Testis (tissue), 3 donors: ENCODE measurements around the gene PRRT2. TPM values are rescaled to one million over a fixed set of nuclear protein-coding genes. Genes with fewer than 3 reads are reported as not detected.

Source experiments
- DNase-seq: peaks from one replicate; pipeline ENCODE4 v3.0.0-alpha.2; 2019
- H3K27ac ChIP-seq, 2 donors: fragments of 200-600 bp; sonication (generic); one replicate each; pipeline ENCODE4 v1.5.1; 2019
- H3K27me3 ChIP-seq: fragments of 200-600 bp; sonication (generic); one replicate; pipeline ENCODE4 v1.5.1; 2019
- H3K36me3 ChIP-seq: fragments of 200-600 bp; sonication (generic); one replicate; pipeline ENCODE4 v1.5.1; 2017; ENCODE audit warnings: low read depth; ENCODE audit errors: missing control alignments
- H3K4me1 ChIP-seq: fragments of 200-600 bp; sonication (generic); one replicate; pipeline ENCODE4 v1.5.1; 2019
- H3K4me3 ChIP-seq, 2 donors: fragments of 200-600 bp; sonication (generic); one replicate each; pipeline ENCODE4 v1.5.1; 2017 to 2019
- H3K9me3 ChIP-seq: fragments of 200-600 bp; sonication (generic); one replicate; pipeline ENCODE4 v1.5.1; 2017
- POLR2A ChIP-seq: fragments of 450-650 bp; IDR thresholded peaks from one replicate; pipeline ENCODE4 v1.6.1; 2017; ENCODE audit warnings: antibody characterized with exemption, mild to moderate bottlenecking, moderate library complexity
- WGBS, 2 donors: methylation state at CpG; one replicate each; pipeline ENCODE4 v1.1.5; 2018; 5-methylcytosine and 5-hydroxymethylcytosine counted together
- intact Hi-C: fragments of 100-400 bp; cut with DNase I; formaldehyde crosslinking; loops from one replicate; pipeline ENCODE4 v1.15.1; 2023; ENCODE audit warnings: low total_unique reads
- polyA plus RNA-seq: library from polyadenylated mRNA; stranded (reverse); fragments of 350-450 nt; fragmentation: Illumina TruSeq; extraction: RNeasy Lipid Tissue Mini Kit (QIAGEN cat#74804); gene quantifications from one replicate; pipeline ENCODE4 v1.2.3, GENCODE V29; 2014; ENCODE audit warnings: low read depth, low replicate concordance; ENCODE audit not compliant: insufficient read depth
- total RNA-seq, 2 donors: library from RNA; depleted of rRNA; stranded (reverse); fragments of >200 nt; gene quantifications; one replicate each; pipeline ENCODE4 v1.2.3, GENCODE V29; 2016
- TF ChIP-seq, protein P1 (sequence below), 3 experiments: fragments of 450-650 bp in 2 of 3; fragments of 200-600 bp in 1 of 3; sonication (generic) in 1 of 3; IDR thresholded peaks; one replicate each; pipeline ENCODE4 v1.5.1; 2016 to 2019; ENCODE audit warnings: antibody characterized with exemption in 3 of 3, mild to moderate bottlenecking in 2 of 3, moderate library complexity in 1 of 3

Gene PRRT2
- total and polyA plus RNA-seq, 3 donors from 2014 or later = 8.0 to 18.0 (median 13.3) TPM

DNA sequence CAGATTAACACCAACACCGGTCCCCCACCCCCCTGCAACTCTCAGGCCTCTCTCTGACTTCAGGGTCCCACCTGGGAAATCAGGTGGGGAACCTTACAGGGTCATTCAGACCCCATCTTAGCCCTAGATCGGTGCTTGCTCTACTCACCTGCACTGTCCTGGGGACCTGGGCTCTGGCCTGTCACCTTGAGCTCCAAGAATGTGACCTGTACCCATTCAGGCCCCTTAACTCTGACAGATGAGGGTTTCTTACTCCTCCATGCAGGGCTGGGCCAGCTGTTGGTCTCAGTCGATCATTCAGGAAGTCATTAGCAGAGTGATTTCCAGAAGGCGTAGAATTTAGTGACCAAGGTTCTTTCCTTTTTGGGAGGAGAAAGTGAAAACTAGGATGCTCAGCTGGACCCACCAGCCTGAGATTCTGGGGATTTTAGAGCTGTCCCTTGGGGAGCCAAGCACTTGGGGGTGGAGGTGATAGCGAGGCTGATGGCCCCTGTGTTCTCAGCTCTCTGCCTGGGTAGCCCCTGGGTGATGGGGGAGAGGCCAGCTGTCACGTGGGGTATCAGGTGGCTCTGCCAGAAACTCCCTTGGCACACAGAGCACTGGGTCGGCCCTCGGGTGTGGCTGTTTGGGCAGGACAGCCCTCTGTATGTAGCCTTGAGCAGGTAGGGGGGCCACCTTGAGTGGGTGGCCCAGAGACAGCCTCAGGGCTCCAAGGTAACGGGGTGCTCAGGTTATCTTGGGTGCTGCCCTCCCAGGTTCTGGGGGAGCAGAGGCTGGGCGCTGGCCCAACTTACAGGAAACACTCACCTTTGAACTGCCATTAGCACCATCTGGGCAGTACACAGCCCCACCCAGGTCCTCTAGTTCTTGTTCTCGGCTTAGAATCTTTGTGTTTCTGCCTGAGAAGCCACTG, 9.0 kb downstream of the PRRT2 start:
- TF ChIP-seq, protein P1, sequence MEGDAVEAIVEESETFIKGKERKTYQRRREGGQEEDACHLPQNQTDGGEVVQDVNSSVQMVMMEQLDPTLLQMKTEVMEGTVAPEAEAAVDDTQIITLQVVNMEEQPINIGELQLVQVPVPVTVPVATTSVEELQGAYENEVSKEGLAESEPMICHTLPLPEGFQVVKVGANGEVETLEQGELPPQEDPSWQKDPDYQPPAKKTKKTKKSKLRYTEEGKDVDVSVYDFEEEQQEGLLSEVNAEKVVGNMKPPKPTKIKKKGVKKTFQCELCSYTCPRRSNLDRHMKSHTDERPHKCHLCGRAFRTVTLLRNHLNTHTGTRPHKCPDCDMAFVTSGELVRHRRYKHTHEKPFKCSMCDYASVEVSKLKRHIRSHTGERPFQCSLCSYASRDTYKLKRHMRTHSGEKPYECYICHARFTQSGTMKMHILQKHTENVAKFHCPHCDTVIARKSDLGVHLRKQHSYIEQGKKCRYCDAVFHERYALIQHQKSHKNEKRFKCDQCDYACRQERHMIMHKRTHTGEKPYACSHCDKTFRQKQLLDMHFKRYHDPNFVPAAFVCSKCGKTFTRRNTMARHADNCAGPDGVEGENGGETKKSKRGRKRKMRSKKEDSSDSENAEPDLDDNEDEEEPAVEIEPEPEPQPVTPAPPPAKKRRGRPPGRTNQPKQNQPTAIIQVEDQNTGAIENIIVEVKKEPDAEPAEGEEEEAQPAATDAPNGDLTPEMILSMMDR (IDR thresholded peaks at IDR 0.05) = no peak
- Histone ChIP-seq H3K4me1 (peaks cover 63% of the 10 kb centered on the region), H3K36me3 (no peaks in the 10 kb centered on the region), H3K9me3 (no peaks in the 10 kb centered on the region), H3K4me3 (peak overlapping the region; percentile 63 to 70), H3K27me3 (no peaks in the 10 kb centered on the region), H3K27ac (peak overlapping the region; percentile 91 to 93)
- DNase-seq = peak; percentile 87
- intact Hi-C loops = no loop called here
- WGBS, 2 donors = 21 to 38% methylated on average over 7 to 11 of the region's 11 CpGs

DNA sequence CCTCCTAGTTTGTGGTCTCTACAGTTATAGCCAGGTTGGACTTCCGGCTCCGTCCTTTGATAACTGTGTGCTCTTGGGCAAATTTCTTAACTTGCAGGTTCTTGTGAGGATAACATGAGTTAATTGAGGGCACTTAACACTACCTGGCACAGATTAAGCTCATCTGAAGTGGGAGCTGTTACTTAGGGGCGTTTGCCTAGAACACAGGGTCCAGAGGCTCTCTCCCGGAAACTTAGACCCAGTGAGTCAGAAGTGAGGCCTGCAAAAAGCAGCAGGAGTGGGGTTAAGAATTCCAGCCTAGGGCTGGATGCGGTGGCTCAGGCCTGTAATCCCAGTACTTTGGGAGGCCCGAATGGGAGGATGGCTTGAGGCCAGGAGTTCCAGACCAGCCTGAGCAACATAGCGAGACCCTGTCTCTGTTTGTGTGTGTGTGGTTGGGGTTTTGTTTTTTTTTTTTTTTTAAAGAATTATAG, 9.7 kb downstream of the PRRT2 start:
- 27% methylated on average over 7 of the region's 7 CpGs for WGBS, 2 donors
- intact Hi-C loops = no loop called here

DNA sequence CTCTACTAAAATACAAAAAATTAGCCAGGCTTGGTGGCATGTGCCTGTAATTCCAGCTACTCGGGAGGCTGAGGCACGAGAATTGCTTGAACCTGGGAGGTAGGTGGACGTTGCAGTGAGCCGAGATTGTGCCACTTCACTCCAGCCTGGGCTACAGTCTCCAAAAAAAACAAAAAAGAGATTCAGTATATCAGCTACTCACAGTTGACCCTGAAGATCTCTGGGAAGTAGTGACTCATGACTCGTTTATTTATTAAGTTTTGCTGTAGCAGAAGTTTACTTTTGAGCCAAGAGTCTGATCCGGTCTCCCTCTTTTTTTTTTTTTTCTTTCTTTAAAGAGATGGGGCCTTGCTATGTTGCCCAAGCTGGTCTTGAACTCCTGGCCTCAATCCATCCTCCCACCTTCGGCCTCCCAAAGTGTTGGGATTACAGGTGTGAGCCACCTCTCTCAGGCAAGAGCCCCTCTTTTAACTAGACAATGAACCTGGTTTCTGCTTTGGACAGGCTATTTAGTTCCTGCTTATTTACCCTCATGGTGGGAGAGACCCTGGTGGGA, 12.7 kb downstream of the PRRT2 start:
- TF ChIP-seq, protein P1 (IDR thresholded peaks at IDR 0.05) = no peak
- TF ChIP-seq POLR2A = no peak
- Histone ChIP-seq H3K4me3 (no peak overlapping the region), H3K36me3 (no peaks in the 10 kb centered on the region), H3K27ac (peak overlapping the region; percentile 88 to 91), H3K27me3 (no peaks in the 10 kb centered on the region), H3K9me3 (no peaks in the 10 kb centered on the region), H3K4me1 (peaks cover 84% of the 10 kb centered on the region)
- WGBS, 2 donors = 29 to 39% methylated on average over 7 of the region's 7 CpGs
- DNase-seq = no peak
- intact Hi-C loops = no loop called here

More for the DNA sequence above, 9.7 kb downstream of the PRRT2 start:
- no peak for DNase-seq
- Histone ChIP-seq H3K27ac (peak overlapping the region; percentile 91 to 93), H3K36me3 (no peaks in the 10 kb centered on the region), H3K27me3 (no peaks in the 10 kb centered on the region), H3K9me3 (no peaks in the 10 kb centered on the region), H3K4me1 (peaks cover 70% of the 10 kb centered on the region), H3K4me3 (peak overlapping the region; percentile 63 to 70)
- TF ChIP-seq, protein P1 (IDR thresholded peaks at IDR 0.05) = no peak
- TF ChIP-seq POLR2A = no peak

DNA sequence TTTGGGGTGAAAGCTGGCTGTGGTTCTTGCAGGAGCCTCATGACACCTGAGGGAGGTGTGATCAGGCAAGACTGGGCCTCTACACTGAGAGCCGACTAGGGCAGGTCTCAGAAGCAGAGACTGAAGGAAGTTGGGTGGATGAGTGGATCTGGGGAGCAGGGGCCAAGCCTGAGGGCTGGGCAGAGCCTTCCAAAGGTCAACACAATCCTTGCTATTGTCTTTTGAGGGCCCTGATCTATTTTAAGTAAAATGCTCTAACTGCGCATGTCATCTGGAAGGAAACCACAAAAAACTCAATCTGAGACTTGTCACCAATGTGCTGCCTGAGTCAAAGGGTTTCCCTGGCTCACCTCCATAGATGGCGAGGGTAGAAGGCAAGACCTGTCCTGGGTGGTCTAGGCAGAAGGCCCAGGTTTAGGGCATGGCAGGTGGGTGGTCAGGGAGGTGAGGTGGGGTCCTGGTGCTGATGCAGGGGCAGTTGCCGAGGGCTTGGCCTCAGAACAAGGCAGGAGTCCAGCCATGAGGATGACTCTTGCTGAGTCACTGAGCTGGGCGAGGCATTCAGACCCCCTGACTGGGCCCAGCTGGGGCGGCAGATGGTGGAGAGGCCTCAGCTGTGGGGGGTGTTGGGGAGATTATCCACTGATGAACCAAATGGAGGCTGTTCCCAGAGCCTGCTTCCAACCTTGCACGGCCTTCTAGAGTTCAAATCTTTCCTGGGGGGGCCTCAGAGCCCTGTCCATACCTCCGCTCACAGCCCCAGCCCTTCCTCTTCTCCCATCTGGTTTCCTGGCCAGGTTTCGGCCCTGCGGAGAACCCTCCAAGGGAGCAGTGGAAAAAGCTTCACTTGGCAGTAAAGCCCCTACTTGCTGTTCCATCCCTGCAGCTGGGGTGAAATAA, 13.4 kb downstream of the PRRT2 start:
- Histone ChIP-seq H3K27me3 (no peaks in the 10 kb centered on the region), H3K4me1 (peaks cover 79% of the 10 kb centered on the region), H3K27ac (peak overlapping the region; percentile 88 to 91), H3K4me3 (no peak overlapping the region), H3K36me3 (no peaks in the 10 kb centered on the region), H3K9me3 (no peaks in the 10 kb centered on the region)
- no peak for DNase-seq
- intact Hi-C loops = no loop called here
- WGBS, 2 donors = 34 to 59% methylated on average over 7 to 10 of the region's 10 CpGs
- TF ChIP-seq, protein P1 (IDR thresholded peaks at IDR 0.05) = no peak
- TF ChIP-seq POLR2A = no peak
